ENCODE data around the gene KLK1.
A peak's percentile ranks its signal among the peaks of the same experiment; 100 is the strongest.

Gene KLK1

DNA sequence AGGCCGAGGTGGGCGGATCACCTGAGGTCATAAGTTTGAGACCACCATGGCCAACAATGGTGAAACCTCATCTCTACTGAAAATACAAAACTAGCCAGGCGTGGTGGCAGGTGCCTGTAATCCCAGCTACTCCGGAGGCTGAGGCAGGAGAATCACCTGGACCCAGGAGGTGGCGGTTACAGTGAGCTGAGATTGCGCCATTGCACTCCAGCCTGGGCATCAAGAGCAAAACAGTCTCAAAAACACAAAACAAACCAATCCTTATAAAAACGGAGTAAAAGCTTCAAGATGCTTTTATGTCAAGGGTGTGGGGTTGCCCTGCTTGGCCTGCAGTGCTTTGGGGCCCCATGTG, 26.2 kb downstream of the KLK1 start:
- DNase-seq (ENCODE audit: low read depth), result no peak
- H3K4me3 ChIP-seq (replicated peaks; ENCODE audit: low read depth, low read length), result no peak overlapping the region
- TF ChIP-seq CTCF (IDR thresholded peaks at IDR 0.05; ENCODE audit: low read length, missing control alignments), result no peak

- TF ChIP-seq CTCF (IDR thresholded peaks at IDR 0.05; ENCODE audit: low read length, missing control alignments), result no peak
- DNase-seq (ENCODE audit: low read depth), result no peak
- H3K4me3 ChIP-seq (replicated peaks; ENCODE audit: low read depth, low read length), result no peak overlapping the region
Observed at GRCh38 chr19:50796634-50797428, 26.8 kb downstream of the KLK1 start.

DNA sequence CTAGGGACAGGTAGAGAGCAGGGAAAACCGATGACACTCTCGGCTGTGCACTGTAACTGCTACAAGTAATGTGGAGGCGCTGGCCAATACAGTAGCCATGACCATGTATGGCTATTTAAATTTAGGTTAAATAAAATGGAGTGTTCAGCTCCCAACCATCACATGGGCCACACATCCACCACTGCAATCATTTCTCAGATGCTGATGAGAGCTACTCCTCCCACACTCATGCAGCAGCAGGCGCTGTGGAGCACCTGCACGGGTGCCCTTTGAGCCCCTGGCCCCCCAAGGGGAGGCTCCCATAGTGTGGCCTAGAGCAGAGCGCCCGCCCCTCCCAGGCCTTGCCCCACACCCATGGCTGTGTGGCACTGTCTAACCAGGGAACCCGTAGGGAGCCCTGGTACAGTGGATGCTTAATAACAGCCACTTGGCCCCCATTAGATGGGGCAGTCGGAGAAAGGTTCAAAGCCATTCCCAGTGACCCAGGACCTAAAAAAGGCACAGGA, 27.4 kb downstream of the KLK1 start:
- TF ChIP-seq CTCF (IDR thresholded peaks at IDR 0.05; ENCODE audit: low read length, missing control alignments), result no peak
- no peak for DNase-seq (ENCODE audit: low read depth)
- no peak overlapping the region for H3K4me3 ChIP-seq (replicated peaks; ENCODE audit: low read depth, low read length)

- TF ChIP-seq CTCF (IDR thresholded peaks at IDR 0.05; ENCODE audit: low read length, missing control alignments), result no peak
- no peak overlapping the region for H3K4me3 ChIP-seq (replicated peaks; ENCODE audit: low read depth, low read length)
- no peak for DNase-seq (ENCODE audit: low read depth)
Observed at GRCh38 chr19:50795664-50796073, 27.9 kb downstream of the KLK1 start.

- H3K4me3 ChIP-seq (replicated peaks; ENCODE audit: low read depth, low read length), result no peak overlapping the region
- peak; percentile 15 for TF ChIP-seq CTCF (IDR thresholded peaks at IDR 0.05; ENCODE audit: low read length, missing control alignments)
- no peak for DNase-seq (ENCODE audit: low read depth)
Observed at GRCh38 chr19:50794876-50795663, 28.5 kb downstream of the KLK1 start.

- no peak for TF ChIP-seq CTCF (IDR thresholded peaks at IDR 0.05; ENCODE audit: low read length, missing control alignments)
- H3K4me3 ChIP-seq (replicated peaks; ENCODE audit: low read depth, low read length), result no peak overlapping the region
- DNase-seq (ENCODE audit: low read depth), result no peak
Observed at GRCh38 chr19:50794074-50794875, 29.3 kb downstream of the KLK1 start.

Data from fibroblast of pulmonary artery (primary cell).